Subcutaneous adipose tissue (tissue), 4 donors: ENCODE measurements around the gene AGAP1. TPM values are rescaled to one million over a fixed set of nuclear protein-coding genes. Genes with fewer than 3 reads are reported as not detected.

Experiments used
- total RNA-seq, 4 donors: library from RNA; depleted of rRNA; stranded (reverse); fragments of >200 nt; gene quantifications; one replicate each; pipeline ENCODE4 v1.1.0, GENCODE V29; 2016
- TF ChIP-seq, protein P1 (sequence below): fragments of 450-650 bp; IDR thresholded peaks from one replicate; pipeline ENCODE4 v1.5.1; 2016; ENCODE audit warnings: low read depth, mild to moderate bottlenecking, control low read depth, antibody characterized with exemption, moderate library complexity

Gene AGAP1
- total RNA-seq, 4 donors from 2014 or later, result 13.6 to 26.3 (median 23.6) TPM

DNA sequence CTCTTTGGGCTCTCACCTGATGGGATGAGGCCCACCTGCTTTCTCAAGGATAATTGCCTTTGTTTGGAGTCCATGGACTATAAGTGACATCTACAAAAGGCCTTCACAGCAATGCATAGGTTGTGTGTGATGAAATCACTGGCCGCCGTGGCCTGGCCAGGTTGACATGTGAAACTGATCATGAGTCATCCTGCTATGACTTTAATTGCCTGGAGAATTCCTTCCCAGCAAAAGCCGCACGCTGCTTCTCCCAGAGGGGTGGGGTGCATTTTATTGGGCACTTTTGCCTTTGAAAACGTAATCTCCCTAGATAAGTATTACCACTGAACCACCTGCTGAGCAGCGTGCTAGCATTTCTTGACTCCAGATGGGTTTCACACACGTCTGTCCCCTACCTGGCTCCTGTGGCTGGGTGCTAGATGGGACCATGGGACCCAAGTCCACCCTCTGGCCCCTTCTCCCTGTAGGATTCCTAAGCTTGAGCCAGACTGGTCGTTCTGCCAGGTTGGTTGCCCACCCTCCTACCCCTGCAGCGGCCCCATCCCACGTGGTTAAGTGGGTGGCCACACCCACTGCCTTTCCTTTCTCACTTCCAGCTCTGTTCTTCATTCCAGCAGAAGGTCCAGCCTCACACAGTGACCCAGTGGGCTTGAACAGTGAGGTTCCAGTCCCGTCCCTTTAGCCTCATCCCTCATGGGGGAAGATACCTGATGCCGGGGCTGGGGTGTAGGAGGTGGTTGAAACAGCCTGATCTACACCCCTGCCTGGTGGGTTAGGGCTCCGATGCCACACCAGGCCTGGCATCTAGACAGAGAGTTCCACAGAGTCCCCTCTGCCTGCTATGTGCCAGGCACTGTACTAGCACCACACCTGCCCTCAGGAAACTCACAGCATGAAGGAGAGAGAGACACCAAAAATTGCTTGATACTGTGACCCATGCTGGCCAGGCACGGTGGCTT, 584.7 kb downstream of the AGAP1 start:
- TF ChIP-seq, protein P1, sequence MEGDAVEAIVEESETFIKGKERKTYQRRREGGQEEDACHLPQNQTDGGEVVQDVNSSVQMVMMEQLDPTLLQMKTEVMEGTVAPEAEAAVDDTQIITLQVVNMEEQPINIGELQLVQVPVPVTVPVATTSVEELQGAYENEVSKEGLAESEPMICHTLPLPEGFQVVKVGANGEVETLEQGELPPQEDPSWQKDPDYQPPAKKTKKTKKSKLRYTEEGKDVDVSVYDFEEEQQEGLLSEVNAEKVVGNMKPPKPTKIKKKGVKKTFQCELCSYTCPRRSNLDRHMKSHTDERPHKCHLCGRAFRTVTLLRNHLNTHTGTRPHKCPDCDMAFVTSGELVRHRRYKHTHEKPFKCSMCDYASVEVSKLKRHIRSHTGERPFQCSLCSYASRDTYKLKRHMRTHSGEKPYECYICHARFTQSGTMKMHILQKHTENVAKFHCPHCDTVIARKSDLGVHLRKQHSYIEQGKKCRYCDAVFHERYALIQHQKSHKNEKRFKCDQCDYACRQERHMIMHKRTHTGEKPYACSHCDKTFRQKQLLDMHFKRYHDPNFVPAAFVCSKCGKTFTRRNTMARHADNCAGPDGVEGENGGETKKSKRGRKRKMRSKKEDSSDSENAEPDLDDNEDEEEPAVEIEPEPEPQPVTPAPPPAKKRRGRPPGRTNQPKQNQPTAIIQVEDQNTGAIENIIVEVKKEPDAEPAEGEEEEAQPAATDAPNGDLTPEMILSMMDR, result no peak

DNA sequence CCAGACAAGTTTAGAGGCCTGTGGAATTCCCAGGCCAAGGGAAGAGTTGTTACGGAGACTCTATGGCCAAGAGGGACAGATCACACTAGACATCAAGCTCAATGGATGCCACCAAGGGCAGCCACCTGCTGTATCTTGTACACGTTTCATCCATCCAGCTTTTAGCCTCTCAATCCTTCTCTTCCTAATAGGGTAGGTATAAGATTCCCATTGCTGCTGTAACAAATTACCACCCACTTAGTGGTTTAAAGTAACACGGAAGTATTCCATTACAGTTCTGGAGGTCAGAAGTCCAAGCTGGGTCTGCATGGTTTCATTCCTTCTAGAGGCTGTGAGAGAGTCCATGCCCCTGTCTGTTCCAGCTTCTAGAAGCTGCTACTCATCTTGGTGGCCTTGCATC, 586.6 kb downstream of the AGAP1 start:
- TF ChIP-seq, protein P1, result no peak

DNA sequence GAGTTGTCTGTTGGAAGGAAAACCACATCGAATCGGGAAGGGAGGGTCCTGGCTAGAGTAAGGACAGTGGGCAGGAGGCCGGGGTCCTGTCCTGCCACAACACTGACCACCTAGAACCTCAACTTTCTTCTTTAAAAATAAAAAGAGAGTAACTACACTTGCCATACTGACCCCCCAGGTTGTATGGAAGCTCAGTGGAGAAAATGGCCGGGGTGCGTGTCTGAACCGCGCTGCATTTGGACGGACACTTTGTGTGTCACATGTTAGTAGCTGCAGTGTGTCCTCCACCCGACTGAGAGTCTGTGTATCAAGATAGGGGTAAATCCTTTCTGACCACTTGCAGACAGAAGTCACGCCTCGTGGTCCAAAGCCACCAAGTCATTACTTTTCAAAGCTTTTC, 587.3 kb downstream of the AGAP1 start:
- TF ChIP-seq, protein P1, result no peak

DNA sequence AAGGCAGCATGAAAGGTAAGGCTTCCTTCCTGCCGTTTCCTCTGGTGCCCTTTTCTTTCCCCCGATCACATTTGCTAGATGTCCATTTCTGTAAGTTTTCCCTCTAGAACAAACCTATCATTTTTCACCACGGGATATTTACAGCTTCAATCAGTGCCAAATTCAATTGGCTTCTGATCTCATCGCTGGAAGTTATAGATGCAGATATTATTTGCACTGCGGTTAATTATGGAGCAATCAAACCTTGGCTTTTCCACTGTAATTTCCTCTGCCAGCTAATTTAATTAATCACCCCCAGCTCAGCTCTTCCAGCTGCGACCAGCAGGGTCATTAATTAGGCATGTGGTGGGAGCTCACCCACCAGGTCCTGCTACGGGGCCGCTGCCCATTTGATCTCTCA, 588.2 kb downstream of the AGAP1 start:
- TF ChIP-seq, protein P1, result no peak

DNA sequence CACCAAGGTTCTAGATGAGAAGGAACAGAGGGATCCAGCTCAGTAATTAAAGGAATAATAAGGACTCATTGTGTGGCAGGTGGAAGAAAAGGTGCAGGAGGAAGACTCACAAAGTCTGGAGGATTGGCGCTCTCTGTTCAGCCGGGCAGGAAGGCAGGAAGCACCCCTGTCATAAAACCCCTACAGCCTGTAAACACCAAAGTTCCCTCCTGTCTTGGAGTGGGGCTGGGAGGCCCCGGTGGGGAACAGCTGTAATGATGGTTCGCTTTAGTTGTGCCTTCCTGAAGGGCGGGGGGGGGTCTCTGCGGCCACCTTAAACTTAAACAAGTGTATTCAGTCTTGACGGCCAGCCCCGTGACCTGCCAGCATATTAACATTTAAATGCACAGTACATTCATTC, 590.1 kb downstream of the AGAP1 start:
- TF ChIP-seq, protein P1, result no peak

DNA sequence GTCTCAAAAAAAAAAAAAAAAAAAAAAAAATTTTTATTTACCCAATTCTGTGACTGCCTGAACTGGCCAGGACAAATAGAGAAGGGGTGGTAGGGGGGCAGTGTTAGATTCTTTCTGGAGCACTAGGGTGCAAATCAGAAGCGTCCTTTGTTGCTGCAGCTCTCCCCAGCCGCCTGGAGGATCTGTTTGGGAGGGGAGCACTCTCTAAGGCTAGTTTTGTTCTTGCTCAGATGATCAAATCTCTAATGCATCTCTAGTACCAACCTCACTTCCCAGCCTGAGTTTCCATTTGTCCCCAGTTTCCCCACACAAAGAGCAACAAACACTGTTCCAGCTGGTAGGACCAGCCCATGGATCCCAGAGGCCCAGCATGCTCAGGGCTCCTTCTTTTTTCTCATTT, 591.4 kb downstream of the AGAP1 start:
- TF ChIP-seq, protein P1, result no peak

DNA sequence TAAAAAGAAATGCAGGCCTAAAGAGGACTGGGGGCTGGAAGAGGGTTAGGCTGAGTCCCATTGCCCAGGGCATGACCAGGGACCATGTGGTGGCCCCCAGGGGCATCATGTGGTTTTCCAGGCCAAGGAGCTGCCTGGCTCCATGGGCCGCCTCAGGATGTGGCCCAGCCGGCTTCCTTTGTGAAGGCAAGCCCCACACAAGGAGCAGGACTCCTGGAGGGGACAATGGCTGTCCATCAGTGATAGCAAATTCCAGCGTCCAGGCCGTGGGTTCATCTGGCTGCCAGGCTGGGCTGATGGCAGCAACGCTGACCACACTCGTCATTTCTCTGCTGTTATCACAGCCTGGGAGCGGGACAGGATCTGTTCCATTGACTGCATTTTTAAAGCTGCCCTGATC, 591.8 kb downstream of the AGAP1 start:
- TF ChIP-seq, protein P1, result no peak
